HG02610 (cell line): Measurements from ENCODE around the gene PTPN12.
"Not testable (repeated sequence)": the region's sequence is repeated elsewhere in the genome, so short reads cannot be mapped to it uniquely, and the experiment has no call there.

Experiments
- ATAC-seq: cut with Tn5 transposase; IDR thresholded peaks from one replicate; pipeline ENCODE4 v1.9.1; 2021; ENCODE audit warnings: mild to moderate bottlenecking, moderate library complexity; ENCODE audit not compliant: unreplicated experiment

The PTPN12 gene

DNA sequence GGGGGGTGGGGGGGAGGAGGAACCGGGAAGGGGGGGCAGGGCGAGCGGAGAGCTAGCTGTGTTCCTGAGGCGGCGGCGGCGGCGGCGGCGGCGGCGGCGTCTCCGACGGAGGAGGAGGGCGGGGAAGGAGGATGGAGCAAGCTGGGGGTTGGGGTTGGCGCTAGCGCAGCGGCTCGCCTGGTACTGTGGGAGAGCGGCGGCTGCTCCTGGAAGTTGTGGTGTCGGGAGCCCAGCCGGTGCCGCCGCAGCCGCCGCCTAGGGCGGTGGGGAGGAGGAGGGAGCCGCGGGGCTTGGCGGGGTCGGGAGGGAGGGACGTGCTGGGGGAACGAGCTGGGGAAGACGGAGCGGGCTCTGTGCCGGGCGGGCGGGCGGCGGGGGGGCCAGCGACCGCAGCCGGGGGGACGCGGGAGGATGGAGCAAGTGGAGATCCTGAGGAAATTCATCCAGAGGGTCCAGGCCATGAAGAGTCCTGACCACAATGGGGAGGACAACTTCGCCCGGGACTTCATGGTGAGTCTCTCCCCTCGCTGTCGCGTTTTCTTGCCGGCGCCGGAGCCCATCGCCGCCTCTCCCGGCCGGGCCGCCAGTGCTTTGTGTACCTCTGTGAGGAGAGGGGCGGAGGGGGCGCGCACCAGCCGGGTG is at the start of gene PTPN12:
PTPN12 (plus strand) TSS at position 160 of the 642 bp plus-strand sequence; CDS start at position 412, 252 bp downstream.
- peak; percentile 24 for ATAC-seq

DNA sequence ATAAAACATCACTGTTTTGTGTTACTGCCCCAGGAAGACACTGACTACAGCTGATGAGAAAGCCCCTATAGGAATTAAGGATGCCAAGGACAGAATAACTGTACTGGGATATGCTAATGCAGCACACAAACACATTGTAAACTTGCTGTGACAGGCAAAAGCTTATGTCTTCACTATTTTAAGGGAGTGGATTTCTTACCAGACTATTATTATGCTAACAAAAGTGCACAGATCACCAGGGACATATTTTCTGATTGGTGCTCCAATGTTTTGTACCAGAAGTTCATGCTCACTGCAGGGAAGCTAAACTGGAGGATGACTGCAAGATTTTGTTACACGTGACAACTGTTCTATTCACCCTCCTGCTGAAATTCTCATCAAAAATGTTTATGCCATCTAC is 48.1 kb upstream of the PTPN12 start:
- no peak for ATAC-seq

DNA sequence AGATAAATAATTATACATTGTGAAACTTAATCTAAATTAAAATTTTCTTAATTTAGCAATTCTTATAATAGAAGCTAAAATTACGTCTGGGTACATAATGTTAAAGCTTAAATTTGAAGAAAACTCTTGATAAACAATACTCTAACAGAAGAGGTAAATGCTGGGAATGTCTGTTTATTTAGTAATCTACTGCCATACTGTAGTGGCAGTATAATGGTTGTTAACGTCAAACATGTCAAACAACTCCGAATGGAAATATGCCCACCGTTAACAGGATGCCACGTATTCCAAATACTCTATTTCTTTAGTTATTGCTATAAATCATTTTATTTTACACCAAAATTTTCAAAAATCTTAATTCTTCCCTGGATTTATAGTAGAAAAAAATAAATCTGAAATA is 40.0 kb upstream of the PTPN12 start:
- no peak for ATAC-seq

DNA sequence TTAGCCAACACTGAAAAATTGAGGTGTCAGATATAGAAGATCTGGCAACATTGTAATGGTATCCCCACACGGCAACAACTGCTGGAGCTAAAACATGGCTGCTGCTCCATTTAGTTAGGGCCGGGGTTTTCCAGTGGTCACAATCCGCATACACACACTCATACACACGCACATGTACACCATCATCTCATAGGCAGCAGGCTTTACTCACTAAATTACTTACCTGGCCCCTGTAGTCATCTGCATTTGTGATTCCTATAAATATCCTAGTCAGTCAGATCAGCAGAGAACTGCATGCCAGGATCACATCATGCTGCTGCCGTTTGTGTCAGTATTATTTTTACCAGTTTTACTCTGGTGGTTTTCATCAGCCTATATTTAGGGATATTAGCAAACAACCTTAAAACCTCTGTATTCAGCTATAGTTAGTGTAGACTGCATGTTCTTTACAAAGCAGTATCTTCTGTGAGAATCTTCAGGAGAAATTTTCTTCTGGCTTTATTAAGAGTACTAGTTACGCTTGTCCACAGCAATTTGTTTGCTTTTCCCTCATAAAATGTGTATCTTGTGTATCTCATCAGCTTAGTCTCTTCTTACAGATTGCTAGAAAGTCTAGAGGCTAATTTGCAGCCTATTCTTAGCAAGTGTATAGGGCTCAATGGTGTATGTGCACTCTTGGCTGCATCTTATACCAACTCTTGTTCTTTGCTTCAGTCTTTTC is 38.3 kb upstream of the PTPN12 start:
- ATAC-seq, result no peak

DNA sequence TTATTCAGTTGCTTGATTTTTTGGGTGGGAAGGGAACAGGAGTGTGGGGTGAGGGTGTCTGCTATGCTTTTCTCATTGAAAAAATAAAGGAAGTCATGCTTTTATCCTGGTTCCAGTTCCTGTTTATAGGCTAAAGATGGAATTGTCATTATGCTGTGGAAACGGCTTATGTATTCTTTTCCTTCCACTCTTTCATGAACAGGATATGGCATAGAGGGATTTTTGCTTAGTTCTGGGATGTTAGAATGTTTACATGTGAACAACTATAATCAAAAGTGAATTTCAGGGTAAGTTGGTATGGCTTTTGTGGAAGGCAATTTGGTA is 35.9 kb upstream of the PTPN12 start:
- no peak for ATAC-seq

DNA sequence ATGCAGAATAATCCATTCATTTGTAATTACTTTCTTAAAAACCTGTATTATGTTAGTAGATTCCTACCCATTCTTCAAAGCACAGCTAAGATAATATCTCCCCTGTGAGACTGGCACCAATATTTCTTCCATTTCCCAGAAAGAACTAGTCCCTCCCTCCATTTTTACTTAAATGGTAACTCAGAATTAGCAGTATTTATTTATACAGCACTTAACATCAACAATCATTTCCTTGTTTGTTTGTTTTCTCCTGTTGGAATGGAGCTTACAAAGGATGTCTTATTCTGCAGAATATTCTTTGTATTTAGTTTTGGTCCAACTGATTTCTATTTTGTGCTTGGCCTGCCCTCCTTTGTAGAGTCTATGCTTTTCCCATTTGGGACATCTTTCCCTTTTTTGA is 32.1 kb upstream of the PTPN12 start:
- ATAC-seq, result no peak

DNA sequence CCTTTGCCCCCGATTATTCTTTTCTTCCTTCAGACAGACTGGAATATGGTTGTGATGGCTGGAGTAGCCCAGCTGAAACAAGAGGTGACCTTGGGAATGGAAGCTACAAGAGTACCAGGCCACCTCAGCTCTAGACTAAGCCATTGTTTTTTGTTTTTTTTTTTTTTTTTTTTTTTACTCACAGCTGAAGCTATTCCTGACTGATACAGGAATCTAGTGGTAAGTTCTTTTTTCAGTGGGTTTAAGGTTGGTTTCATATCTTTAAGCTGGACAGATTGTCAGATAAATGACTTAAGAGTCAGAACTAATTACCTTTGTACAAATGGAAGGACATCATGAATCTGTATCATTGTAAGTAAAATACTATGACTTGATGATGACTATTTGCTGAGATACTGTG is 30.2 kb upstream of the PTPN12 start:
- no peak for ATAC-seq

DNA sequence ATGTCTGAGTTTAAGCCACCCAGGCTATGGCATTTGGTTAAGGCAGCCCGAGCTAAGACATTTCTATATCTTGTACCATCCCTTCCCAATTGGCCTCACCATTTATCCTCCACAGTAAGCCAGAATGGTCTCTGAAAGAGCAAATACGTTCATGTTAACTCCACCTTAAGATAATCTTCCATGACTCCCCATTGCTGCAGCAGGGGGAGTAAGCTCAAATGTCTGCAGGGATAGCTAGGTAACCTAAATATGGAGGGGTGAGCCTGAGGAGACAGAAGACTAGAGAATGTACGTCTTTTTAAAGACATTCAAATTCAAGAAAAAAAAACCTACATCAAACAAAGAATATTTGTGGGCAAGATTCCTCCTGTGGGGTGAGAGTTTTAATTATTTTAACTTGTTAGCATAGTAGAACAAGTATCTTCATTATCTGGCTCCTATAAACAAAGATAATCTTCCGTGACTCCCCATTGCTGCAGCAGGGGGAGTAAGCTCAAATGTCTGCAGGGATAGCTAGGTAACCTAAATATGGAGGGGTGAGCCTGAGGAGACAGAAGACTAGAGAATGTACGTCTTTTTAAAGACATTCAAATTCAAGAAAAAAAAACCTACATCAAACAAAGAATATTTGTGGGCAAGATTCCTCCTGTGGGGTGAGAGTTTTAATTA is 24.0 kb upstream of the PTPN12 start:
- ATAC-seq, result not testable (repeated sequence)

DNA sequence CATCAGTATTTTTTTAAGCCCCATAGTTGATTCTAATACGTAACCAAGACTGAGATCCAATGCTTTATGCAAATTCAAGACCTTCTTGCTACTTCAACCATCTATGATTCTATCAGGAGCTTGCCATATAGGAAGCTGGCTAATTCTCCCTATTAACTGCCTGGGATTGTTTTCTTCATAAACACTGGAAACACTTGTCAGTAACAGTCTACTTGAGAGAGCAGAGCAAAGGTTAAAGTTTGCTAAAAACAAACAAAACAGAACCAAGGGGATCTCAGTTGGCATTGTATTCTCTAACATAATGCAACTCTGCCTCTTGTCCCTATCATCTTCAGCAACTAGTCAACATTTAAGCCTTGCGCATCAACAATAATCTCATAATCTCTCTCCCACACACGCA is 21.0 kb upstream of the PTPN12 start:
- ATAC-seq, result no peak

DNA sequence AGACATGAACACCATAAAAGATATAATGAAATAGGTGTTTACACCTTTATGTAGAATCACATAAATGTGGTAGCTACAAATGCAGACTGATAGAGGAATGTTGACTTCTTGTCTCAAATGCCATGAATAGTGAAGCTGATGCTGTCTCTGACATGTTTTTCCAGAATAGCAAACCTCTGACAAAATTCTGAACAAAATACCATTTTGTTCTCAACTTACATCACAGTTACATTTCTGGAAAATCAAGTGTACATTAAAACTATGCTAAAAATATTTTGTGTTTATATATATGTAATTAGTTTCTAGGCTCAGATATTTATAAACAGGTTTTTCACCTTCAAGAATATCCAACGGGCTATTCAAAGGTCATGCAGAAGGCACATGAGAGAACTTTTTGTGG is 16.8 kb upstream of the PTPN12 start:
- no peak for ATAC-seq

DNA sequence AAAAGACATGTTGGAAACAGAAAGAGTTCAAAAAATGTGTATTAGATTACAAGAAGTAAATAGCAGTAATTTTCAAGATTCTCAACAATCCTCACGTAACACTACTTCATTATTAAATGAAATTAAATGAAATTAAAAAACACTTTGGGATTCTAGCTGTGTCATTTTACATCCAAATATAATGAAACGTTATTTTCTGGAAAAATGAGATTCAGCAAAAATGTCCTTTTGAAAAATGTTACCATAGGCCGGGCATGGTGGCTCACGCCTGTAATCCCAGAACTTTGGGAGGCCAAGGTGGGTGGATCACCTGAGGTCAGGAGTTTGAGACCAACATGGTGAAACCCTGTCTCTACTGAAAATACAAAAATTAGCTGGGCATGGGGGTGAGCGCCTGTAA is 15.6 kb upstream of the PTPN12 start:
- not testable (repeated sequence) for ATAC-seq

DNA sequence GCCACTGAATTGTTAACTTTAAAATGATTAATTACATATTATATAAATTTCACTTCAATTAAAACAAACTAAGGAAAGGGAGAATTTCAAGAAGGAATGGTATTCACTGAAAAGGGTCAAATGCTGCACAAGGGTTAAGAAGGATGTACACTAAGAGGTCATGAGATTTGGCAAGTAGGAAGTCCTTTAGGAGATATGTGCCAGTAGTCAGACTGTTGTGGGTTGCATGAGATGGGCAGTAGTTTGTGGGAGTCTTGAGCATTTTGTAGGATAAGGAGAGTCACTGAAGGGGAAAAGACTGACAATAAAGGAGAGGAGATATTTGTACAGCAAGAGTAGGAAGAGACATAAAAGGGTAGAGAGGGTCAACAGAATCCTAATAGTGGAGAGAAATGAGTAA is 12.4 kb upstream of the PTPN12 start:
- no peak for ATAC-seq

DNA sequence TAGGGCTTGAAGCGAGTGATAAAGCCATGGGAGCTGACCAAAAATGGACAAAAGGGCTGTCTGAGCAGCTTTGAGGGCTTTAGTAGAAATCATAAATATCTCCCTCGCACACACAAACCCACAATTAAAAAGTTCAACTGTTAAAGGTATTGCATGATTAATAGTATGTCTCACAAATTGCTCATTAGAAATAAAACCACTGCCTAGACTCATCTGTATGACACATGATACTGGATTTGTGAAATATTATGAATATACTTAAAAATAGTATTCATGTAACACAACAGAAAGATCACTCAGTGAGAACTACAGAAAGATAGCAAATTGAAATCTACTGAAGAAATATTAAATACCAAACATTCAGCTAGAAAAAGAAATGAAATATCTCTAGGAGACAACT is 11.9 kb upstream of the PTPN12 start:
- no peak for ATAC-seq

DNA sequence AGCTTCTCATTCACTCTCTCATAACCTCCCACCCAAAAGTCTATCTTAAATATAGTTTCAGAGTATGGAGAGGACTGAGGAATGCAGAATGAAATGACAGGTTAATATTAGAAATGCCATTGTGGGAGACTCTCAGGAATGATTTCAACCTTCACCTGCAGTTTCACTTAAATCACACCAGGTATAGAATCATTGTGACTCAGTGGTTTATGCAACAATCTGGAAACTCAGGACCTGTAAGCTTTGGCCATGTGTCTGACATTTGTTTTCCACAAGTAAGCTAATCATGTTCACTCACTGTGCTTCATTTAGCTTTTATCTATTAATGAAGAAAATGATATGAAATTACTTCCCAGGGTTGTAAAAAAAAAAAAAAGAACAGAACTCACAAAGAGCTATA is 8.7 kb upstream of the PTPN12 start:
- no peak for ATAC-seq

DNA sequence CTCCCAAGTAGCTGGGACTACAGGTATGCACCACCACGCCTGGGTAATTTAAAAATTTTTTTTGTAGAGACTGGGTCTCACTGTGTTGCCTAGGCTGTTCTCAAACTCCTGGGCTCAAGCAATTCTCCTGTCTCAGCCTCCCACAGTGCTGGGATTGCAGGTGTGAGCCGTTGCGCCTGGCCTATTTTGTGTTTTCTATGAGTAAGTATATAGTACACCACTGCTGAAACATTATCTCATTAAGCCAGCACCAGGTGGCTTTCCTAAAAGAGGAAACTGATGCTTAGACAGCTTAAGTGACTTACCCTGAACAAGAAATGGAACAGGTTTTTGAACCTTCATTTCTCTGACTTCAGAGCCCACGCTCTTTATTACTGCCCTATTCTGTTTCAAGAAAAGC is 7.8 kb upstream of the PTPN12 start:
- ATAC-seq, result no peak

DNA sequence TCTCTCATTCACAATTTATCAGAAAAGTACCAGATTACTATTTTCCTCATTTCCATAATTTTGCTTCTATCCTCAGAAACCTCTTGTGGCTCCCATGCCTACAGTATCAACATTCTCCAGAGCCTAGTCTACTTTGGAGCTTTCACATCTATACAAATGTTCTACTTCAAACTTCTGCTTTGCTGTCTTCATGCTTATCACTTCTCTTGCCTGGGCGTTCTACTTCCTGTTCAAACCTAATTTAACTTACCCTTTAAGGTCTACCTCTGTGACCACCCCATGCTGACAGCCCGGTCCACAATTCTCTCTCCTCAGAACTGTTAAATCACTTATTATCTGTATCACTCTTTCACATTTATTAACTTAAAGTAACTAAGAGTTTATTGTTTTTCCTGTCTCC is 6.1 kb upstream of the PTPN12 start:
- peak; percentile 60 for ATAC-seq

DNA sequence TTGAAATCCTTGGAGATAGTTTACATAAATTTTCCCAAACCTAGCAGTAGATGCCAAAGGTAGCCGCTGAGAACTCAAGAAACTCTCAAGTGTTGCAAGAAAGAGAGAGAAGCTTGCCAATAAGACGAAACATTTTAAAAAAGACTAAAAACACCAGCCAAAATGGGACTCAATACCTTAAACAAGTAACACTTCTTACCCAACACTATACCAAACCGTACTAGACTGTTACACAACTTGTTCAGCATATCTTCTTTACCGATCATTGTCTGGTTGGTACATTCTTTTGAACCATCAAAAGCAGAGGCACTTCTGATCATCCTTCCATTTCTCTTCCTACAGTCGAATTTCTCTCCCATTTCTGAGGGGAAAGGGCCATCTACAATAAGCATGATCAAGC is 4.8 kb upstream of the PTPN12 start:
- no peak for ATAC-seq

DNA sequence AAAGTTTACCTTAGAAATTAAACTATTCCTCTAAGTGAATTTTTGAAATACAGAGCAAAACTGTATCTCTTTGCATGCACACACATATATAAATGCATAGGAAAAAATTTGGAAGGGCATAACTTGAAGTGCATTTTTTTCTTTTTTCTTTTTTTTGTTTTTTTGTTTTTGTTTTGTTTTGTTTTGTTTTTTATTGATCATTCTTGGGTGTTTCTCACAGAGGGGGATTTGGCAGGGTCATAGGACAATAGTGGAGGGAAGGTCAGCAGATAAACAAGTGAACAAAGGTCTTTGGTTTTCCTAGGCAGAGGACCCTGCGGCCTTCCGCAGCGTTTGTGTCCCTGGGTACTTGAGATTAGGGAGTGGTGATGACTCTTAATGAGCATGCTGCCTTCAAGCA is 4.4 kb upstream of the PTPN12 start:
- ATAC-seq, result not testable (repeated sequence)

DNA sequence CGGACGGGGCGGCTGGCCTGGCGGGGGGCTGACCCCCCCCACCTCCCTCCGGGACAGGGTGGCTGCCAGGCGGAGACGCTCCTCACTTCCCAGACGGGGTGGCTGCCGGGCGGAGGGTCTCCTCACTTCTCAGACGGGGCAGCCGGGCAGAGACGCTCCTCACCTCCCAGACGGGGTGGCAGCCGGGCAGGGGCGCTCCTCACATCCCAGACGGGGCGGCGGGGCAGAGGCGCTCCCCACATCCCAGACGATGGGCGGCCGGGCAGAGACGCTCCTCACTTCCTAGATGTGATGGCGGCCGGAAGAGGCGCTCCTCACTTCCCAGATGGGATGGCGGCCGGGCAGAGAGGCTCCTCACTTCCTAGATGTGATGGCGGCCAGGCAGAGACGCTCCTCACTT is 3.0 kb upstream of the PTPN12 start:
- not testable (repeated sequence) for ATAC-seq

DNA sequence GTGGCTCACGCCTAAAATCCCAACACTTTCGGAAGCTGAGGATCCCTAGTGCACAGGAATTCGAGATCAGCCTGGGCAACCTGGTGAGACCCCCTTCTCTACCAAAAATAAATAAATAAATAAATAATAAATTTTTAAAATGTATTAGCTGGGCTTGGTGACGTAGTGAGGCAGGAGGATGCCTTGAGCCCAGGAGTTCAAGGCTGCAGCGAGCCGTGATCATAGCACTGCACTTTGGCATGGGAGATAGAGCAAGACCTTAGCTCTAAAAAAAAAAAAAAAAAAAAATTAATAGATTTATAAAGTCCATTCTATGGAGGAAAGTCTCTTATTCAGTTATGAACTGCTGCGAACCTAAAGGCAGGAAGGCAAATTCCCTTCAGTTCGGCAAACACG is 1.1 kb upstream of the PTPN12 start:
- ATAC-seq, result no peak

DNA sequence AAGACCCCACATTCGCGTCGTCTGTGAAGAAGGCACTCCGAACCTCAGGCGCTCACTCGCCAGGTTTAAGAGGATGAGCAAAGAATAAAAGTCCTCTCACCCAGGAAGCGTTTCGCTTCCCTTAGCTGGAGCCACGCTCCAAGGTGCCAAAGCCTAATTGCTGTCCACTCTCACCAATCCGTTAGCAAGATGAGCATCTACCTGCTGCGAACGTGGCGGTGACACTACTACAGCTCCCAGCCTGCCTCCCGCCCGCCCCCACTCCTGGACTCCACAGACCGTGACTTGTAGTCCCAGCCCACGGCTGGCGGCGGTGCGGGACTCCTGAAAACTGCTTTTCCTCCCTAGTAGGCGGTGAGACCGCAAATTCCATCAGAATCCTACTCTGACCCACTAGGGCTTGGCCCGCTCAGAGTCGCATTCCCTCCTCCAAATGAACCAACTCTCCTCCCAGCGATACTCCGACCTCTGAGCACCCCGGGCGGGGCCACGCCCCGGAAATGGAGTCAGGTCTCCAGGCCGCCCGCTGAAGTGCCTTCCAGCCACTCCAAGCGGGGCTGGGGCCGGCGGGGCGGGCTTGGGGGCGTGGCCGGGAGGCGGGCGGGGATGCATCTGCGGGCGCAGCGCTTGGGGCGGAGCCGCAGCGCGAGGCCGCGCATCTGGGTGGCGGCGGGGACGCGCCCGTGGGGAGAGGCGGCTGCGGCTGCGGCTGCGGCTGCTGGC is 521 bp upstream of the PTPN12 start:
- ATAC-seq, result peak; percentile 96

DNA sequence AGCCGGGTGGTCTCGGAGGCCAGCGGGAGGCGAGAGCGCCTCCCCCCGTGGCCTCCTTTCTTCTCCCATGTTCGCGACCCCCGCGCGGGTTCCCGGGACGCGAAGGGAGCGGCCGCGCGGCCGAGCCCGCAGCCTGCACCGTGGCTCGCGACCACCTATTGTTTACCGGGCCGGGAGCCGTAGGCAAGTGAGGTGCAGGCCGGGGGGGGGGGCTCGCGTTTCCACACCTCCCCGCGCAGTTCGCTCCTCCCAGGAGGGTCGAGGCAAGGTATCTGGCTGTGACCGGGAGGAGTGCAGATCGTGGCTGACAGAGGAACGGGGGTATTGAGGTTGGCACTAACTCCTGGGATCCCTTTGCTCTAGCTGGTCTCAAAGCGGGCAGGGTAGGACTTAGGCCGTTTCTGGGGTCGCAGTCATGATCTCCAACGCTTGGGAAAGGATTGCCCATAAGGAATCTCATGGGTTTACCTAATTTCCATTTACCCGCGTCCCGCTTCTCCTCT is 734 bp downstream of the PTPN12 start:
- ATAC-seq, result no peak
